ENCODE data around the gene LRRK1. TPM values are rescaled to one million over a fixed set of nuclear protein-coding genes. Genes with fewer than 3 reads are reported as not detected.
A peak's percentile ranks its signal among the peaks of the same experiment; 100 is the strongest.

The LRRK1 gene
- total RNA-seq, 1 donor from 2014 or later: 21.1 TPM

- intact Hi-C loops (cut with DNase I): no loop called here
- TF ChIP-seq POLR2A (IDR thresholded peaks at IDR 0.05): no peak
- TF ChIP-seq, protein P1, sequence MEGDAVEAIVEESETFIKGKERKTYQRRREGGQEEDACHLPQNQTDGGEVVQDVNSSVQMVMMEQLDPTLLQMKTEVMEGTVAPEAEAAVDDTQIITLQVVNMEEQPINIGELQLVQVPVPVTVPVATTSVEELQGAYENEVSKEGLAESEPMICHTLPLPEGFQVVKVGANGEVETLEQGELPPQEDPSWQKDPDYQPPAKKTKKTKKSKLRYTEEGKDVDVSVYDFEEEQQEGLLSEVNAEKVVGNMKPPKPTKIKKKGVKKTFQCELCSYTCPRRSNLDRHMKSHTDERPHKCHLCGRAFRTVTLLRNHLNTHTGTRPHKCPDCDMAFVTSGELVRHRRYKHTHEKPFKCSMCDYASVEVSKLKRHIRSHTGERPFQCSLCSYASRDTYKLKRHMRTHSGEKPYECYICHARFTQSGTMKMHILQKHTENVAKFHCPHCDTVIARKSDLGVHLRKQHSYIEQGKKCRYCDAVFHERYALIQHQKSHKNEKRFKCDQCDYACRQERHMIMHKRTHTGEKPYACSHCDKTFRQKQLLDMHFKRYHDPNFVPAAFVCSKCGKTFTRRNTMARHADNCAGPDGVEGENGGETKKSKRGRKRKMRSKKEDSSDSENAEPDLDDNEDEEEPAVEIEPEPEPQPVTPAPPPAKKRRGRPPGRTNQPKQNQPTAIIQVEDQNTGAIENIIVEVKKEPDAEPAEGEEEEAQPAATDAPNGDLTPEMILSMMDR (IDR thresholded peaks at IDR 0.05): no peak
- no peak for DNase-seq (ENCODE audit: extremely low spot score in 2 of 2)
- Histone ChIP-seq H3K4me1 (peaks cover 35% of the 10 kb centered on the region), H3K27ac (no peak overlapping the region), H3K9me3 (no peaks in the 10 kb centered on the region), H3K27me3 (no peaks in the 10 kb centered on the region), H3K36me3 (no peaks in the 10 kb centered on the region), H3K4me3 (no peak overlapping the region)
These were observed 21.0 kb upstream of the LRRK1 start for GRCh38 chr15:100898152-100898490.

GRCh38 chr15:100898661-100899462, 20.3 kb upstream of the LRRK1 start:
- H3K36me3 ChIP-seq: no peaks in the 10 kb centered on the region
- peak in 1 of 2 donors; percentile 8 for TF ChIP-seq POLR2AphosphoS5 (IDR thresholded peaks at IDR 0.05; ENCODE audit: insufficient read depth in 1 of 2, low read depth in 1 of 2)
- no peak for TF ChIP-seq POLR2A (IDR thresholded peaks at IDR 0.05)
- H3K9me3 ChIP-seq: no peaks in the 10 kb centered on the region
- no peak overlapping the region for H3K4me3 ChIP-seq
- H3K27me3 ChIP-seq: no peaks in the 10 kb centered on the region
- DNase-seq (ENCODE audit: extremely low spot score in 2 of 2): no peak
- peaks cover 38% of the 10 kb centered on the region for H3K4me1 ChIP-seq
- intact Hi-C loops (cut with DNase I): no loop called here
- H3K27ac ChIP-seq: no peak overlapping the region

GRCh38 chr15:100899601-100900000, 19.6 kb upstream of the LRRK1 start:
- H3K4me1 ChIP-seq: peaks cover 41% of the 10 kb centered on the region
- H3K4me3 ChIP-seq: no peak overlapping the region
- H3K36me3 ChIP-seq: no peaks in the 10 kb centered on the region
- no peaks in the 10 kb centered on the region for H3K9me3 ChIP-seq
- intact Hi-C loops (cut with DNase I): no loop called here
- H3K27me3 ChIP-seq: no peaks in the 10 kb centered on the region
- TF ChIP-seq, protein P1 (IDR thresholded peaks at IDR 0.05): no peak
- no peak for TF ChIP-seq POLR2AphosphoS5 (IDR thresholded peaks at IDR 0.05; ENCODE audit: insufficient read depth in 1 of 2, low read depth in 1 of 2)
- no peak for TF ChIP-seq POLR2A (IDR thresholded peaks at IDR 0.05)
- no peak for DNase-seq (ENCODE audit: extremely low spot score in 2 of 2)
- no peak overlapping the region for H3K27ac ChIP-seq

GRCh38 chr15:100900136-100900794, 18.9 kb upstream of the LRRK1 start:
- H3K36me3 ChIP-seq: no peaks in the 10 kb centered on the region
- H3K9me3 ChIP-seq: no peaks in the 10 kb centered on the region
- no peak for DNase-seq (ENCODE audit: extremely low spot score in 2 of 2)
- no peak overlapping the region for H3K4me3 ChIP-seq
- peaks cover 44% of the 10 kb centered on the region for H3K4me1 ChIP-seq
- TF ChIP-seq POLR2A (IDR thresholded peaks at IDR 0.05) (no peak), POLR2AphosphoS5 (IDR thresholded peaks at IDR 0.05; ENCODE audit: insufficient read depth in 1 of 2, low read depth in 1 of 2) (no peak)
- TF ChIP-seq, protein P1 (IDR thresholded peaks at IDR 0.05): no peak
- H3K27ac ChIP-seq: peak overlapping the region; percentile 87
- no peaks in the 10 kb centered on the region for H3K27me3 ChIP-seq
- intact Hi-C loops (cut with DNase I): no loop called here

DNA sequence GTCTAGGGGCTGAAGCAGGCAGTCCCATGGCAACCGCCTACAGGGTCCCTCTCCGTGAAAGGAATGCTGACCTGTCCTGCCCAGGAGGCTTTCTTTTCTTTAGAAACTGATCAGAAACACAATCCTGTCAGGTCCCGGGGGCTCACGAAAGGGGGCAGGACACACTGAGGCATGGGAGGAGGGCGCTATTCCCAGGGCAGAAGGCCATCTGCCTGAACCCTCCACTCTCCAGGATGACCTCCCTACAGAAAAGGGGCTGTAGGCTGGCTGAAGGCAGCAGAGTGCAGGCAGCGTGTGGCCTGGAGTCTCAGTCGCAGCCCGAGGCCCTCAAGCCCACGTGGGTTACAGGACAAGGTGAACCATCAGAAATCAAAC, 18.4 kb upstream of the LRRK1 start:
- H3K4me3 ChIP-seq: no peak overlapping the region
- DNase-seq (ENCODE audit: extremely low spot score in 2 of 2): no peak
- no peaks in the 10 kb centered on the region for H3K36me3 ChIP-seq
- TF ChIP-seq POLR2AphosphoS5 (IDR thresholded peaks at IDR 0.05; ENCODE audit: insufficient read depth in 1 of 2, low read depth in 1 of 2): no peak
- TF ChIP-seq, protein P1 (IDR thresholded peaks at IDR 0.05): no peak
- no peak for TF ChIP-seq POLR2A (IDR thresholded peaks at IDR 0.05)
- no peaks in the 10 kb centered on the region for H3K27me3 ChIP-seq
- H3K27ac ChIP-seq: peak overlapping the region; percentile 87
- H3K9me3 ChIP-seq: no peaks in the 10 kb centered on the region
- intact Hi-C loops (cut with DNase I): no loop called here
- H3K4me1 ChIP-seq: peaks cover 44% of the 10 kb centered on the region
